Prostate gland (tissue), 2 donors: ENCODE measurements around the gene CCSER1. TPM values are rescaled to one million over a fixed set of nuclear protein-coding genes. Genes with fewer than 3 reads are reported as not detected.

Experiments used
- DNase-seq: peaks from one replicate; pipeline ENCODE4 v3.0.0-alpha.2; 2019; ENCODE audit warnings: low spot score
- H3K27ac ChIP-seq, 2 donors: fragments of 200-600 bp; sonication (generic); 2 replicates each; pipeline ENCODE4 v1.5.1; 2017 to 2019
- H3K27me3 ChIP-seq: fragments of 200-600 bp; sonication (generic); replicated peaks from 2 replicates; pipeline ENCODE4 v1.5.1; 2019; ENCODE audit not compliant: insufficient read depth
- H3K36me3 ChIP-seq, 2 donors: fragments of 200-600 bp; sonication (generic); 1 replicate in 1 of 2; 2 replicates in 1 of 2; pipeline versions ENCODE4 v1.5.1 to v1.8.1; 2017 to 2019
- H3K4me1 ChIP-seq: fragments of 200-600 bp; sonication (generic); replicated peaks from 2 replicates; pipeline ENCODE4 v1.5.1; 2019
- H3K4me3 ChIP-seq, 2 donors: fragments of 200-600 bp; sonication (generic); 2 replicates each; pipeline ENCODE4 v1.5.1; 2017 to 2019
- H3K9me3 ChIP-seq: fragments of 200-600 bp; sonication (generic); 2 replicates; pipeline ENCODE4 v1.5.1; 2017
- POLR2A ChIP-seq: fragments of 450-650 bp; IDR thresholded peaks from one replicate; pipeline ENCODE4 v1.6.1; 2016; ENCODE audit warnings: antibody characterized with exemption, mild to moderate bottlenecking
- POLR2AphosphoS5 ChIP-seq: sonication (generic); formaldehyde crosslinking; IDR thresholded peaks from one replicate; pipeline ENCODE4 v1.6.1; 2017; ENCODE audit warnings: antibody characterized with exemption
- WGBS: methylation state at CpG from one replicate; pipeline ENCODE4 v1.1.5; 2018; 5-methylcytosine and 5-hydroxymethylcytosine counted together
- intact Hi-C: fragments of 100-400 bp; cut with DNase I; formaldehyde crosslinking; loops from one replicate; pipeline ENCODE4 v1.14.2; 2022
- total RNA-seq, 2 donors: library from RNA; depleted of rRNA; stranded (reverse); fragments of >200 nt; gene quantifications; one replicate each; pipeline ENCODE4 v1.1.0, GENCODE V29; 2016
- TF ChIP-seq, protein P1 (sequence below), 4 experiments: fragments of 200-600 bp in 2 of 4; fragments of 450-650 bp in 2 of 4; sonication (generic) in 2 of 4; IDR thresholded peaks; 1 replicate in 3 of 4; 2 replicates in 1 of 4; pipeline ENCODE4 v1.5.1; 2016 to 2019; ENCODE audit warnings: antibody characterized with exemption in 4 of 4, mild to moderate bottlenecking in 2 of 4, moderate library complexity in 2 of 4

CCSER1 gene
- total RNA-seq, 2 donors from 2014 or later = 11.9 to 32.2 TPM

DNA sequence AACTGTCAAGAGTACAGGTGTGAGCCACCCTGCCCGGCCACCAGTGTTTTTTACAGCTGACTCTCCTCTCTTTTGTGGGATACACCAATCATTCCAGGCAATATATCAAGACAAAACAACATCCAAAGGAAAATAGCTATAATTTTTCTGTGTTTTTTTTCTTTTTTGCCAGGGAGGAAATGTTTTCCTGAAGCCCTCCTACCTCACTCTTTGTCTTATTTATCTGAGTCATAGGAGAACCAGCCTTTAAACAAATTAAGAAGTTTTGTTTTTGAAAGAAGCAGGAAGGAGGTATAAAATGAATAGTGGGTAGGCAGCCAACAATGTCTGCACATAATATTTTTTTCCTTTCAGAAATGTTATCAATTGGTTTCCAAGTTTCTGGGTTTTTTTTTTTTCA, 493.9 kb downstream of the CCSER1 start:
- 44% methylated on average over 1 of the region's 1 CpG for WGBS

DNA sequence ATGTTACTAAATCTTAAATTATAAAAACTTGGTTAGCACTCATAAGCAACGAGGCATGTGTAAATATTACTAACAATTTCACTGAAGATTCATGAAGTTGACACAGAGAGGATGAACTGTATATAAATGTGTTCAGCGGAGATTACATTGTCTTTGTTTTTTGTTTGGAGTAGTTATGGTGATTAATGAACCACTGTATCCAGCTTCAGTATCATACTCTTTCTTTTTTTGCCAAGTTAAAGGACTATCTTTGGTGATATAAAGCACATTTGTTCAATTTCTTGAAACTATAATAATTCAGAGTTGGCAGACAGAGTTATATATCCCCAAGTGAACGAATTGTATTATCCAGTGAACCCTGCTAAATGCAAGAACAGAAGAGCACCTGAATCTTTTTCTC, 497.6 kb downstream of the CCSER1 start:
- Histone ChIP-seq H3K36me3 (no peaks in the 10 kb centered on the region), H3K9me3 (no peaks in the 10 kb centered on the region), H3K4me3 (no peak overlapping the region), H3K27ac (no peak overlapping the region), H3K27me3 (no peaks in the 10 kb centered on the region), H3K4me1 (no peaks in the 10 kb centered on the region)
- intact Hi-C loops = no loop called here
- 31% methylated on average over 3 of the region's 3 CpGs for WGBS
- TF ChIP-seq POLR2A (no peak), POLR2AphosphoS5 (no peak)
- TF ChIP-seq, protein P1, sequence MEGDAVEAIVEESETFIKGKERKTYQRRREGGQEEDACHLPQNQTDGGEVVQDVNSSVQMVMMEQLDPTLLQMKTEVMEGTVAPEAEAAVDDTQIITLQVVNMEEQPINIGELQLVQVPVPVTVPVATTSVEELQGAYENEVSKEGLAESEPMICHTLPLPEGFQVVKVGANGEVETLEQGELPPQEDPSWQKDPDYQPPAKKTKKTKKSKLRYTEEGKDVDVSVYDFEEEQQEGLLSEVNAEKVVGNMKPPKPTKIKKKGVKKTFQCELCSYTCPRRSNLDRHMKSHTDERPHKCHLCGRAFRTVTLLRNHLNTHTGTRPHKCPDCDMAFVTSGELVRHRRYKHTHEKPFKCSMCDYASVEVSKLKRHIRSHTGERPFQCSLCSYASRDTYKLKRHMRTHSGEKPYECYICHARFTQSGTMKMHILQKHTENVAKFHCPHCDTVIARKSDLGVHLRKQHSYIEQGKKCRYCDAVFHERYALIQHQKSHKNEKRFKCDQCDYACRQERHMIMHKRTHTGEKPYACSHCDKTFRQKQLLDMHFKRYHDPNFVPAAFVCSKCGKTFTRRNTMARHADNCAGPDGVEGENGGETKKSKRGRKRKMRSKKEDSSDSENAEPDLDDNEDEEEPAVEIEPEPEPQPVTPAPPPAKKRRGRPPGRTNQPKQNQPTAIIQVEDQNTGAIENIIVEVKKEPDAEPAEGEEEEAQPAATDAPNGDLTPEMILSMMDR (IDR thresholded peaks at IDR 0.05) = no peak
- no peak for DNase-seq

More for the DNA sequence above, 493.9 kb downstream of the CCSER1 start:
- no peak overlapping the region for H3K4me3 ChIP-seq
- H3K36me3 ChIP-seq = no peaks in the 10 kb centered on the region
- no peak overlapping the region for H3K27ac ChIP-seq
- H3K27me3 ChIP-seq = no peaks in the 10 kb centered on the region
- intact Hi-C loops = no loop called here
- DNase-seq = no peak
- TF ChIP-seq POLR2AphosphoS5 (no peak), POLR2A (no peak)
- TF ChIP-seq, protein P1 (IDR thresholded peaks at IDR 0.05) = no peak
- no peaks in the 10 kb centered on the region for H3K9me3 ChIP-seq
- no peaks in the 10 kb centered on the region for H3K4me1 ChIP-seq

DNA sequence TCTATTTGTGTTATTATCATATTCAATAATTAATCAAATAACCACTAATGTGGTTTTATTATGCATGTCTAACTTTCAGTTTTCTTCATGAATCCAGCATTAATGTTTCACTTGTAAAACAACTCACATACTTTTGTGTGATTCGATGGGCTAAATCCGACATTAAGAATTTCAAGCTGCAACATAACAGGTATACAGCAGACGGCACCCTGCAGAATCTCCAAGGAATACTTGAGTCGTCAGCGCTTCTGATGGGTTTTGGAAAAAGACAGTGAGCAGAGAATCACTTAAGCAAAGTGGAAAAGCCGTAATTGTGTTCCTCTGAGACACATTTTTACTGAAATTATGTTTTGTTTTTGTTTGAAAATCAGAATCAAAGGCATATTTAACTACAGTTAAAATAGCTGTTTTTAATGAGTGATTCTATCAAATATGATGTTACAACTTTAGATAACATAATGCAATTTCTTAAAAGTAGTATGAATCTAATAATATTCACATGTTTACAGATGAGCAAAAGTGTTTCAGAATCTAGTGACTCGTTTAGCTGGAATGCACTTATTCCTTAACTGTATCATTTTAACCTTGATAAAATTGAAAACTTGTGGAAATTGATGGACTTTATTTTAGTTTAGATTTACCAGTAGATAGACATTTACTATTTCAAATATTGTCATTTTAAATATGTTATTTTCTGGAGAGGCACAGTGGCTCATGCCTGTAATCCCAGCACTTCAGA, 514.8 kb downstream of the CCSER1 start:
- DNase-seq = no peak
- intact Hi-C loops = no loop called here
- 63% methylated on average over 7 of the region's 7 CpGs for WGBS
- no peaks in the 10 kb centered on the region for H3K4me1 ChIP-seq
- TF ChIP-seq, protein P1 (IDR thresholded peaks at IDR 0.05) = no peak
- TF ChIP-seq POLR2A = no peak
- TF ChIP-seq POLR2AphosphoS5 = no peak
- no peaks in the 10 kb centered on the region for H3K36me3 ChIP-seq
- H3K9me3 ChIP-seq = no peaks in the 10 kb centered on the region
- no peak overlapping the region for H3K4me3 ChIP-seq
- no peaks in the 10 kb centered on the region for H3K27me3 ChIP-seq
- H3K27ac ChIP-seq = no peak overlapping the region

DNA sequence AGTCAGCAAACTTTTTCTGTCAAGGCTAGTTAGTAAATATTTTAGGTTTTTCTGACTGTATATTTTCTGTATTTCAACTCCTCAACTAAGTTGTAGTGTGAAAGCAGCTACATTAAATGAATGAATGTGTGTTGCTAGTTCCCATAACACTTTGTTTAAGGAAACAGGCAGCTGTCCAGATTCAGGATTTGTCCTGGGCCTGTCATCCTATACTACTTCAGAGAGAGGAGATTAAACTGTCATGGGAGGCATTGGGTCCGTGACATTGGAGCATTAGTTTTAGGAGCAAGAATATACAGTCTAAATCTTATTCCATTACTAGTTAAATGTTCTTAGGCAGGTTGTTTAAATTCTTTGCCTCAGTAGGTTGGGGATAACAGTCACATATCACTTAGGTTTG, 516.0 kb downstream of the CCSER1 start:
- no peaks in the 10 kb centered on the region for H3K27me3 ChIP-seq
- TF ChIP-seq POLR2AphosphoS5 (no peak), POLR2A (no peak)
- TF ChIP-seq, protein P1 (IDR thresholded peaks at IDR 0.05) = no peak
- no peaks in the 10 kb centered on the region for H3K36me3 ChIP-seq
- DNase-seq = no peak
- WGBS = 83% methylated on average over 1 of the region's 1 CpG
- no peak overlapping the region for H3K4me3 ChIP-seq
- no peaks in the 10 kb centered on the region for H3K4me1 ChIP-seq
- no peaks in the 10 kb centered on the region for H3K9me3 ChIP-seq
- intact Hi-C loops = no loop called here
- no peak overlapping the region for H3K27ac ChIP-seq

DNA sequence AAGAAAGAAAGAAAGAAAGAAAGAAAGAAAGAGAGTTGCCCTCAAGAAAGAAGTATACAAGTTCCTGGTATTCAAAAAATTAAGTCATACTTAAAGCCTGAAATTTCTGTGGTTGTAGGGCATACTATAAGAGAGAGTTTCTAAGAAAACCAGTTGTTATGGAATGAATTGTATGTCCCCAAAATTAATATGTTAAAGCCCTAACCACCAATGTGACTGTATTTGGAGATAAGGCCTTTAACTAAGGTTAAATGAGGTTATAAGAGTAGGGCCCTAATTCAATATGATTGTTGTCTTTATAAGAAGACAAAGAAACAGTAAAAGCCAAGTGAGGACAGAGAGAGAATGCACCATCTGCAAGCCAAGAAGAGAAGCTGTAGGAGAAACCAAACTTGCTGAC, 521.1 kb downstream of the CCSER1 start:
- no peaks in the 10 kb centered on the region for H3K27me3 ChIP-seq
- no peaks in the 10 kb centered on the region for H3K4me1 ChIP-seq
- H3K27ac ChIP-seq = no peak overlapping the region
- intact Hi-C loops = no loop called here
- TF ChIP-seq, protein P1 (IDR thresholded peaks at IDR 0.05) = no peak
- no peak for DNase-seq
- H3K4me3 ChIP-seq = no peak overlapping the region
- no peaks in the 10 kb centered on the region for H3K9me3 ChIP-seq
- H3K36me3 ChIP-seq = no peaks in the 10 kb centered on the region
